B cell (primary cell): ENCODE results near the gene GANAB.

Experiments
- CTCF ChIP-seq: fragments of 200-600 bp; IDR thresholded peaks from one replicate; pipeline ENCODE4 v1.8.0; 2022; ENCODE audit warnings: antibody characterized with exemption, mild to moderate bottlenecking
- EZH2 ChIP-seq: IDR thresholded peaks from 2 replicates; pipeline ENCODE4 v1.6.1; 2012; ENCODE audit warnings: borderline replicate concordance, low read depth, mild to moderate bottlenecking, moderate library complexity, low read length; ENCODE audit not compliant: insufficient read depth, poor library complexity, severe bottlenecking

GRCh38 chr11:62607714-62608113 is 38.7 kb downstream of the GANAB start:
- TF ChIP-seq CTCF (no peak), EZH2 (no peak)
